ENCODE results near the gene FYCO1. TPM values are rescaled to one million over a fixed set of nuclear protein-coding genes. Genes with fewer than 3 reads are reported as not detected.

The FYCO1 gene
- total RNA-seq, 2 experiments from 2014 or later: 14.1 to 14.5 TPM

GRCh38 chr3:45887285-45887684 lies 108.3 kb downstream of the FYCO1 start:
- CTCF ChIA-PET: interaction anchor here (1.6 to 2.7 kb wide), 2 partner anchors 41 to 192 kb away, joined by 4 to 15 read pairs; no protein-coding TSS in a partner anchor
- TF ChIP-seq CTCF (IDR thresholded peaks at IDR 0.05): no peak
- intact Hi-C loops (cut with micrococcal nuclease): no loop called here
- Mint-ChIP-seq H3K9me3 (no peaks in the 10 kb centered on the region), H3K27ac (no peak overlapping the region), H3K4me3 (no peak overlapping the region), H3K4me1 (ENCODE audit: low read depth) (peaks cover 22% of the 10 kb centered on the region), H3K27me3 (peaks cover 39% of the 10 kb centered on the region), H3K36me3 (ENCODE audit: low read depth) (no peaks in the 10 kb centered on the region)
- POLR2A ChIA-PET: interaction anchor here (0.6 to 1.1 kb wide), 3 partner anchors 17 to 28 kb away, joined by 3 to 4 read pairs (median 3); no protein-coding TSS in a partner anchor
- ATAC-seq (peak; percentile 35), DNase-seq (no peak)

GRCh38 chr3:45885979-45886705 lies 109.5 kb downstream of the FYCO1 start, which contains the start of gene CCR9:
Gene CCR9 (plus strand): TSS chr3:45886543. CDS start chr3:45894934, 8,391 bp downstream.
- Mint-ChIP-seq H3K4me3 (no peak within 1 kb of the TSS), H3K27me3 (peaks cover 34% of the 10 kb centered on the region), H3K9me3 (no peaks in the 10 kb centered on the region), H3K27ac (no peak within 1 kb of the TSS), H3K36me3 (ENCODE audit: low read depth) (no peaks in the 10 kb centered on the region), H3K4me1 (ENCODE audit: low read depth) (peaks cover 25% of the 10 kb centered on the region)
- DNase-seq: no peak
- ChIA-PET CTCF (interaction anchor here (2.7 kb wide), 1 partner anchor 43 kb away, joined by 15 read pairs; no protein-coding TSS in a partner anchor), POLR2A (no interaction called here)
- intact Hi-C loops (cut with micrococcal nuclease): no loop called here
- TF ChIP-seq CTCF (IDR thresholded peaks at IDR 0.05): no peak
- ATAC-seq: no peak

- no peaks in the 10 kb centered on the region for H3K9me3 Mint-ChIP-seq
- intact Hi-C loops (cut with micrococcal nuclease): no loop called here
- DNase-seq (peak; percentile 26), ATAC-seq (no peak)
- CTCF ChIA-PET: interaction anchor here (0.7 to 0.8 kb wide), 2 partner anchors 20 to 184 kb away, joined by 3 read pairs; no protein-coding TSS in a partner anchor
- peaks cover 28% of the 10 kb centered on the region for H3K4me1 Mint-ChIP-seq (ENCODE audit: low read depth)
- POLR2A ChIA-PET: interaction anchor here (1.0 kb wide), 1 partner anchor 9 kb away, joined by 3 read pairs; no protein-coding TSS in a partner anchor
- H3K27me3 Mint-ChIP-seq: peaks cover 30% of the 10 kb centered on the region
- H3K4me3 Mint-ChIP-seq: no peak overlapping the region
- H3K36me3 Mint-ChIP-seq (ENCODE audit: low read depth): no peaks in the 10 kb centered on the region
- TF ChIP-seq CTCF (IDR thresholded peaks at IDR 0.05): no peak
- H3K27ac Mint-ChIP-seq: no peak overlapping the region
These were observed 111.0 kb downstream of the FYCO1 start for GRCh38 chr3:45884368-45885201.

- H3K4me1 Mint-ChIP-seq (ENCODE audit: low read depth): peaks cover 22% of the 10 kb centered on the region
- CTCF ChIA-PET: interaction anchor here (0.9 to 2.1 kb wide), 9 partner anchors 9 to 195 kb away, joined by 3 to 7 read pairs (median 3); no protein-coding TSS in a partner anchor
- no peaks in the 10 kb centered on the region for H3K9me3 Mint-ChIP-seq
- POLR2A ChIA-PET: interaction anchor here (0.7 to 1.2 kb wide), 3 partner anchors 16 to 848 kb away, joined by 3 to 5 read pairs (median 3); no protein-coding TSS in a partner anchor
- DNase-seq (peak; percentile 74), ATAC-seq (peak; percentile 97)
- peak overlapping the region; percentile 2 for H3K27ac Mint-ChIP-seq
- no peak for TF ChIP-seq CTCF (IDR thresholded peaks at IDR 0.05)
- intact Hi-C loops (cut with micrococcal nuclease): loop anchor here (2.0 kb wide), 1 partner anchor 17 kb away; no protein-coding TSS in a partner anchor
- H3K27me3 Mint-ChIP-seq: peaks cover 38% of the 10 kb centered on the region
- no peak overlapping the region for H3K4me3 Mint-ChIP-seq
- no peaks in the 10 kb centered on the region for H3K36me3 Mint-ChIP-seq (ENCODE audit: low read depth)
These were observed 114.3 kb downstream of the FYCO1 start for GRCh38 chr3:45881078-45882022.

All from activated CD8-positive, alpha-beta T cell treated with anti-CD3 and anti-CD28 coated beads for 36 hours (primary cell).